Fibroblast of the aortic adventitia (primary cell): Measurements from ENCODE around the gene EIF2D. TPM values are rescaled to one million over a fixed set of nuclear protein-coding genes. Genes with fewer than 3 reads are reported as not detected.
A peak's percentile ranks its signal among the peaks of the same experiment; 100 is the strongest.

Experiments used
- DNase-seq: peaks from one replicate; pipeline ENCODE4 v3.0.0-alpha.2; 2010; ENCODE audit warnings: low read depth
- H3K4me3 ChIP-seq: 2 replicates; pipeline ENCODE4 v1.5.1; 2011; ENCODE audit warnings: low read depth, mild to moderate bottlenecking, control low read depth, low read length, moderate library complexity
- CTCF ChIP-seq: IDR thresholded peaks from 2 replicates; pipeline ENCODE4 v1.5.1; 2011; ENCODE audit warnings: mild to moderate bottlenecking, low read length, control low read depth, inconsistent platforms; ENCODE audit not compliant: insufficient read depth
- total RNA-seq: library from RNA; depleted of rRNA; stranded (reverse); fragments of >200 nt; gene quantifications from 2 replicates; pipeline ENCODE4 v1.2.3, GENCODE V29; 2012; ENCODE audit warnings: low replicate concordance

The EIF2D gene
- total RNA-seq, 1 donor: 42.5 TPM

- no peak for TF ChIP-seq CTCF
- no peak for DNase-seq
- peak overlapping the region; percentile 57 for H3K4me3 ChIP-seq
Measured at GRCh38 chr1:206556750-206557635, 55.3 kb downstream of the EIF2D start.

- no peak overlapping the region for H3K4me3 ChIP-seq
- no peak for TF ChIP-seq CTCF
- DNase-seq: no peak
Measured at GRCh38 chr1:206556047-206556749, 56.1 kb downstream of the EIF2D start.

- no peak overlapping the region for H3K4me3 ChIP-seq
- DNase-seq: no peak
- no peak for TF ChIP-seq CTCF
Measured at GRCh38 chr1:206555473-206555935, 56.8 kb downstream of the EIF2D start.

GRCh38 chr1:206554701-206555472 lies 57.4 kb downstream of the EIF2D start:
- no peak overlapping the region for H3K4me3 ChIP-seq
- DNase-seq: no peak
- no peak for TF ChIP-seq CTCF

GRCh38 chr1:206554211-206554610 lies 58.1 kb downstream of the EIF2D start:
- no peak overlapping the region for H3K4me3 ChIP-seq
- DNase-seq: no peak
- no peak for TF ChIP-seq CTCF

GRCh38 chr1:206551986-206552326 lies 60.3 kb downstream of the EIF2D start:
- no peak for TF ChIP-seq CTCF
- no peak for DNase-seq

More at GRCh38 chr1:206551986-206552326, 60.3 kb downstream of the EIF2D start:
- no peak overlapping the region for H3K4me3 ChIP-seq
